ENCODE data around the gene ASPG.

Gene ASPG

DNA sequence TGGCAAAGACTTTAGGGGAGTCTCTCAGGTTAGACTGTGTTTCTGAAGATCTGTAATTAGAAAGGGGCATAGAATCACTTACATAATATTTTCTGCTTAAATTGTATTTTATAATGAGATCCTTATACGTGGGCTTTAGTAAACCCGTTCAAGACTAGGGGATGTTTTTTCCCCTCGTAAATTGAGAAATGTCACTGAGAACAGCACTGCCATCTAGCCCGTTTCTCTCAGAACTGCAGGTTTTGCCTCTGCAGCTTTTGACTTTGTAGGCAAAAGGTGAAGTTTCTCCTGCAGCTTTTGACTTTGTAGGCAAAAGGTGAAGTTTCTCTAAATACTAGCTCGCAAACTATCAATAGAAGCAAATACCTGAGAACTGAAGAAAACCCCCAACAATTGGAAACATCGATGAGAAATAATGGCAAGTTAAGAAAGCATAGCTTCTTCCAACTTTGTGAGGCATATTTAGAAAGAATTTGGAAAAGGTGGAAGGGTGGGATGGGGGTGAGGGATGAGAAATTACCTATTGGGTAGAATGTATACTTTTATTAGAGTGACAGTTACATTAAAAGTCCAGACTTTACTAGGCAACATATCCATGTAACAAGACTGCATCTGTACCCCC lies 9.9 kb upstream of the ASPG start:
- no peak for DNase-seq (ENCODE audit: low read depth in 2 of 2)

DNA sequence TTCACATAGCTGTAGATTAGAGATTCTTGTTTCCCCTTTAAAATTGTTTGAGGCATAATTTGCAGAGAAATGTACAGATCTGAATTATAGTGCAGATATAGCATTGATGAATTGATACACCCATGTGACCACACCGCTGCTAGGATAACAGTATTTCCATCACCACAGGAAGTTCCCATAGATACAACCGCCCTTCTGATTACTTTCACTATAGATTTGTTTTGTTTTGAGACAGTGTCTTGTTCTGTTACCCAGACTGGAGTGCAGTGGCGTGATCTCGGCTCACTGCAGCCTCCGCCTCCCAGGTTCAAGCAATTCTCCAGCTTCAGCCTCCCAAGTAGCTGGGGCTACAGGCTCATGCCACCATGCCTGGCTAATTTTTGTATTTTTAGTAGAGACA lies 8.8 kb upstream of the ASPG start:
- no peak for DNase-seq (ENCODE audit: low read depth in 2 of 2)

DNA sequence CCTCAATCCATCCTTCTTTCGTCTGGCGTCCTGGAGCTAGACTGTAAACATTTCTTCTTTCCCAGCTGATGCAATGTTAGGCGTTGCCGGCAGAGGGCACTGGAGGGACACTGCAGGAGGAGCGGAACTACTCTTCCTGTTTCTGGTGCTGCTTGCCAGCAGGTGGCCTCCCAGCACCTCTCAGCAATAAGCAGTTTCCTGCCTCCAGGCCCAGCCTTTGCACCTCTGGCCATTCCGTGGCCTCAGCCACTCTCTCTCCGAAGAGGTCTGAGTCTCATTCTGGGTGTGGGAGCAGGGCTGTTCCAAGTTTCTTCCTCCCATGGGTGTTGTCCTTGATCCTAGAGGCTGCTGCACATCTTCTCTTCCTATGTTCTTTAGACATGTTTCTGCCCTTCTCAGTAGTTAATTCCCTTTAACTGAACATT lies 7.5 kb upstream of the ASPG start:
- peak; percentile 72 to 74 for DNase-seq (ENCODE audit: low read depth in 2 of 2)

DNA sequence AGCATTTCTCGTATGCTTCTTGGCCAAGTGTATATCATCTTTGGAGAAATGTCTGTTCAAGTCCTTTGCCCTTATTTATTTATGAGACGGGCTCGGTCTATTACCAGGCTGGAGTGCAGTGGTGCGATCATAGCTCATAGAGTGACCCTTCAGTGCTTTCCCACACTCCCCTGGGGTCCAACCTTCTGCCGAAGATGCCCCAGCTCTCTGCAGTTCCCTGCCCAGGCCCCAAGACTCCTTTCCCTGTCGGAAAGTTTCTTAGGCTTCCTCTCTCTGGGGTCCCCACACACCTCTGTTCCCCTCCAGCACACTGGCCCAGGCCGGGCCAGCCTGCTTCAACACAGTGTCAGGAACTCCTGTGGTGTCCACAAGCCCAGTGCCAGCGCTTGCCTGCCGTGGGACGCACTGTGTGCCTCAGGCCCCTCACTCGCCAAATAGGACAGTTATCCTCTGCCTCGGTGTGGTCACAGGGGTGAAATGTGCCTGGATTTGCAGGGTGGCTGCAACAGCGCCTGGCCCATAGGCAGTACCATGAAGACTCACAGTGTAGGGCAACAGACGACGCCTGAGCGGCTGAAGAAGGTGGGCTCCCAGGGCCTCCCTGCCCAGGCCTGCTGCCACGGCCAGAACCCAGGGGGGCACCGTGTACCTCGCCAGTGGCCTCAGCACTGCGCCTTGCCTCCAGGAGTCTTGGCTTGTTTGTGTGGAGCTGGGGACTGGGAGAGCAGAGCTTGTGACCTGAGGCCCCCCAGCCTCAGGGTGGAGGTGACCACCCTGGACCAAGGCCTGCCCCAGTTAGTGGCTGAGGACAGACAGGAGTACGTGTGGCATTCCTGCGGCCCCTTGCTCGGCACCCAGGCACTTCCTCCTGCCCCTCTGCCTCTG lies 4.9 kb upstream of the ASPG start:
- no peak for DNase-seq (ENCODE audit: low read depth in 2 of 2)

DNA sequence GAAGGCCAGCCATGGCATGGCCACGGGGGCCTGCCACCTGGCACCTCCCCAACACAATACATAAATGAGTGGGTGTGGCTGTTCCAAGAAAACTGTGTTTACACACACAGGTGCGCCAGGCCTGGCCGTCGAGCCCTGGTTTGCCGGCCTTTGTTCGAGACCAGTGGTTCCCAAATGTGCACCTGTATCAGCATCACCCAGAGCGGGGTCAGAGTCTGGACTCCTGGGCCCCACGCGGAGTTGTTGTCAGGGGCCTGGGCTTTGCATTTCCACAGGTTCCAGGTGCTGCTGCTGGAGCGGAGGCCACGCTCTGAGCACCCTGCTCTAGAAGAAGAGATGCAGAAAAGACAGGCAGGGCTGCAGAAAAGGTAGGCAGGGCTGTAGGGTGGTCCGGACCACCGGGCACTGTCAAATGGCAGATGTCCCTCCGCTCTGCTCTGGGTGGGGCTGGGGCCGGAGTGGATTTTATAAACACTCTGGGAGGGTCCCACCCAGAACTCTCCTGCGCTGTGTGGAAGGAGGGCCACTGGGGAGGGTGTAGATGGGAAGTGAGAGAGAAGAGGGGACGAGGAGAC lies 4.2 kb upstream of the ASPG start:
- no peak for DNase-seq (ENCODE audit: low read depth in 2 of 2)

DNA sequence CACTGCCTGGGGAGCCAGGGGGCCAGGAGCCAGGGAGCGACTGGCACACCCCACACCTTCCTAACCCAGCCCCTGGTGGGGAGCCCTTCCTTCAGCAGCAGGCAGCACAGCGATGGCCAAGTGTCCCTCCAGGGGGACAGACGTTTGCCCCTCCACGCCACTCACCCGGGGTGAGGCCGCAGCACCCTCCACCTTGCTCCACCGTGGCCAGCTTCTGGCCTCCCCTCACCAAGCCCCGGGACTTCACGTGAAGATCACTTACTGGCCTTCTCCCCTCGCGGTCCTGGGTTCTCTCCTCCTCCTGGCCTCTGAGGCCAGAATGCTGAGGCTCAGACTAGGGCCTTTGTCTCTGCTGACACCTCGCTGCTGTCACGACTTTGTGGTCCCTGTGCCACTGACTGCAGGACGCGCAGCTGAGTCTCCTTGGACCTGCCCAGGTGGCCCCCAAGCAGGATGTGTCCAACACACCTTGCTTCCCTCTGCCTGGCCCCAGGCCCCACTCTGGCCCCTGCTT lies 3.5 kb upstream of the ASPG start:
- DNase-seq (ENCODE audit: low read depth in 2 of 2): no peak

DNA sequence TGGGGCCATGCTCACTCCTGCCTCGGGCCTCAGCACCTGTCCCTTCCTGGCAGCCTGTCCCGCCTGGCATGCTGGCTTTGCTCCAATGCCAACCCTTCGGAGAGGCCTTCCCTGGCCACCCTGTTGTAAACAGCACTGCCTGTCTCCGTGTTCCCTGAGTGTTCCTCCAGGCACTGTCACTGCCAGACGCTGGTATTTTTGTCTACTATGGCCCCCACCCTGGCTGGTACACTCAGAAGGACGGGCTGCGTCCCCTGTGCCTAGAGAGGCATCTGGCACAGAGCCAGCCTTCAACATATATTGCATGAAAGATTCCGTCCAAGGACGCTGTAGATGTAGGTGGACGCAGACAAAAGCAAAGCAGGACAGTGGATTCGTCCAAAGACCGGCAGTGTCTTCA lies 2.7 kb upstream of the ASPG start:
- no peak for DNase-seq (ENCODE audit: low read depth in 2 of 2)

DNA sequence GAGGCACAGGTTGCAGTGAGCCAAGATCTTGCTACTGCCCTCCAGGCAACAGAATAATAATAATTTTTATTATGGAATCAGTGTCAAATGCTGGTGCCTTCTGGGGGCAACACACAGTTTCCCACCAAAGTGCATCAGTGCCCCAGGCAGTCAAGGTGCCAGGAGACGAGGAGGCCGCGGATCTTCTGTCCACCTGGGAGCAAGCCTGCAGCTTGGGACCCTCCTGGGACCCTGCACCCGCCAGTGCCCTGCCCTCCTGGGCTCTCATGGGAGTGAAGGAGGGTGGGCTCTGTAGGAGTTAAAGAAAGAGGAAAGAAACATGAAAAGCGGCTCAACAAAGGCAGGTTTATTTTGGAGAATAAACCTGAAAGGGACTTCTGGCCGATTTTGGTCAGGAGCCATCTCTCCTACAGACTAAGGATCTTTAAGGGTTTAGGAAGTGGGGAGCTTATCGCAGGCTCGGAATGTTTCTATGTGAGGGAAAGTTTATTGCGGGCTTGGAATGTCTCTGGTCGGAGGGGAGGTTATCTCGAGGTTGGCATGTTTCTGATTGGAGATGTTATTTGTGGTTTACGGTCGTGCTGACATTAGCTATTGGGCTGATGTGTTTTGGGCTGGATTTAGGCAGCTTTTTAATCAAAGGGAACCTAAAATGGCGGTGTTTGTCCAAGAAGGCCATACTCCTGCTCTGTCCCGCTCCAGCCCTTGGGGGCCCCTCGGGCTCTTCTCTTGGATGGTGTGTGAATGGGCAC lies 1.1 kb upstream of the ASPG start:
- no peak for DNase-seq (ENCODE audit: low read depth in 2 of 2)

DNA sequence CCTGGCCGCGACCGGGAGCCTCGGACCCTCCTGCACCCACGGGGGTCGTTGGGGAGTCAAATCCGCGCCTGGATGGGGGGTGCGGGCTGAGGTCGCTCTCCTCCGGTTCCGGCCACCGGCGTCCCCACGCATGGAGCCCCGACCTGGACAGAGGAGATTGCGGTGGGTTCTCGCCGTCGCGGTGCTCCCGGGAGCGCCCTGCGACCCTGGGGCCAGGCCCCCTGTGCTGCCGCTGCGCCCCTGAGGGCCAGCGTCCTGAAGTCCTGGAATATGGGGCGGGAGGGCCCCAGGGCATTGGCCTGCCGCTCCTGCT lies 345 bp downstream of the ASPG start:
- DNase-seq (ENCODE audit: low read depth in 2 of 2): no peak

DNA sequence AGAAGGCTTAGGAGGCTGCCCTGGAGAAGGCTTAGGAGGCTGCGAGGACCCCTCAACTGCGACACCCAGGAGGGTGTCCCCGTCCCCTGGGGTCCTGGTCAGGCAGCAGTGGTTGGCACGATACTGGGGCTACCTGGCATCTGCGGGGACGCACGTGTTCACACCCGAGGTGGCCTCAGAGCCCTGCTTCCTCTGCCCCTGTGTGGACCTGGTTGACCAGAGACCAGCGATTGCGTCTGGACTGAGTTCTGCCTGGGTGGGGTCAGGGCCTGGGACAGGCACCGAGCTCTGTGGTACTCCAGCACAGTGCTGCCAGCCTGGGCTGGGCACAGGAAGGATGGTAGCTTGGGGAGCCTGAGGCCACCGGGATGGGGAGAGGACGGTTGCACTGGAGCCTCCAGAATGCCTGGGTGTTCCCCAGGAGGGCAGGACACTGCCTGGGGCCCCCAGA lies 735 bp downstream of the ASPG start:
- DNase-seq (ENCODE audit: low read depth in 2 of 2): no peak

DNA sequence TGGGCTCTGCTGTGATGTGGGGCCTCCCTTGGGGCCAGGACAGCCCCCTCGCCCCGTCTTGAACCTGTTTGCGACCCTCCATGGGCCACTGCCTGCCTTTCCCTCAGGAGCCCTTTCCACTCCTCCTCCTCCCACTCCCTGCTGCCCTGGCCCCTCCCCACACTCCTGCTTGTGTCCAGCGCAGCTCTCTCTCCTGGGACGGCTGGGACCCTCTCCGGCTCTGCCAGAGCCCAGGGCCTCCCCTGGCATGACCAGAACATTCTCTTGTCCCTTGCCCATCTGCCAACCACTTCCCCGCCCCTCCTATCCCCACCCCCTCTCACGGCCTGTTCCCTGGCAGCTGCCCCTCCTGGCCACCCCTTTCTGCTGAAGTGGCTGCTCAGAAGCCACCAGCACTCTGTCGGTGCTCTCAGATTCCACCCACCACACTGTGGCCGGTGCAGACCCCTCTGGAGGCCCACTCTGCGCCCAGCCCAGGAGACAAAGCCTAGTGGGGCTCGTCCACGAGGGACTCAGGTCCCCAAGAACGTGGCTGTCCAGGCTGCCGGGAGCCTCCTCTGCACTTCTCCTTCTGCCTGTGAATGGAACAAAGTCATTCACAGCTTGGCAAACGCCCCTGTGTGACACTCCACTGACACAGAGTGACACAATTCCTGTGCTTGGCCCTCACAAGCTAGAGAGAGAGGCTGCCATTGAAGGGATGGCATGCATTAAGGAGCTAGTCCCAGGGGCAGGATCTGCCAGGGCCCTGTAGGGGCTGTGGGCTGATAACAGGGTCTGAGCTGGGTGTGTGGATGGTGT lies 1.4 kb downstream of the ASPG start:
- no peak for DNase-seq (ENCODE audit: low read depth in 2 of 2)

DNA sequence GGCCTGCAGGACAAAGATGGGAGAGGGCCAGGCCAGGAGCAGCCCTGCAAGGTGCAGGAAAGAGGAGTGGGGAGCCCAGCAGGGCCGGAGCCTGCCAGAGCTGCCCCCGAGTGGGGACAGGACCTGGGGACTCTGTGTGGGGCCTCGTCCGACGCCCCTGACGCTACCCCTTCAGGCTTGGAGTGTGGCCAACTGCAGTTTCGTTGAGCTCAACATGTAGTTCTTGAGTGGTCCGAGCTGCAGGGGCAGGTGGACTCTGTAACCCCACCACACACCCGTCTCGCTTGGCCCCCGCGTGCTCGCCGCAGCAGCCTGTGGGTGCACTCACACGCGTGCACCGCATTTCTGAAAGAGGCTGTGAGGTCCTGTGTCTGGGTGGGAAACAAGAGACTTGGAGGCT lies 2.0 kb downstream of the ASPG start:
- no peak for DNase-seq (ENCODE audit: low read depth in 2 of 2)

DNA sequence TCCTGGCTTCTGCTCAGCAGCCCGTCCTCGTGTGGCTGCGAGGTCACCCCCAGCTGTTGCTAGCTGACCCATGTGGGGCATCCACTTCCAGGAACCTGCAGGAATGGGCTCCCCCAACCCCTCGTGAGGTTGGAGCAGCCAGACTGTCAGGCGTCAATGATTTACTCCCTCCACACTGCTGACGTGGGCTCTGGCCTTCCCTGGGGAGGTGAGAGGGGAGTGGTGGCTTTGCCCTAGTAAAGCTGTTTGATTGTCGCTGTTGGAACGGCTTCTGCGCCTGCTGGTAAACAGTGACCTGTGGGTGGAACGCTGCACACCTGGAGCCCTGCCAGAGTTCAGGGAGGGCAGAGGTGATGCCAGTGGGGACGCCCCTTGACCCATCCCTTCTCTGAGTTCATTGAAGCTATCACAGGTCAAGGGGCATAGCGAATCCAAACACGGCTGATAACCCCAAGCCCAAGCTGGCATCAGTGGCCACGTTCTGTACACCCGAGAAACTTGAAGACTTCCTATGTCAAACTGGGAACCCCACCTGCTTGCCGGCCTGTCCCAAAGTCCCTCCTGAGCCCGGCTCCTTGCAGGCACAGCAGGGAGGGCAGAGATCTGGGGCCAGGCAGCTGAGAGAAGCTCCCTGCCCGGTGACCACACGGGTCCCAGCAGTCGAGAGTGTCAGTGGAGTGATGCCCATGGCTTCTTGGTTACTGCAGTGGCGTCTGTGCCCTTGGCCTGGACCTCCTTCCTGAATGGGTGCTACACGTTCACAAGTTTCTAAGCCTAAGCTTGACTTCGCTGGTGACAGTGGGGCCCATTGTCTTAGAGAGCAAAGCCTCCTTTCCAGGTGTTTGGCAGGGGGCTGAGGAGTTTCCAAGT lies 2.7 kb downstream of the ASPG start:
- DNase-seq (ENCODE audit: low read depth in 2 of 2): no peak

DNA sequence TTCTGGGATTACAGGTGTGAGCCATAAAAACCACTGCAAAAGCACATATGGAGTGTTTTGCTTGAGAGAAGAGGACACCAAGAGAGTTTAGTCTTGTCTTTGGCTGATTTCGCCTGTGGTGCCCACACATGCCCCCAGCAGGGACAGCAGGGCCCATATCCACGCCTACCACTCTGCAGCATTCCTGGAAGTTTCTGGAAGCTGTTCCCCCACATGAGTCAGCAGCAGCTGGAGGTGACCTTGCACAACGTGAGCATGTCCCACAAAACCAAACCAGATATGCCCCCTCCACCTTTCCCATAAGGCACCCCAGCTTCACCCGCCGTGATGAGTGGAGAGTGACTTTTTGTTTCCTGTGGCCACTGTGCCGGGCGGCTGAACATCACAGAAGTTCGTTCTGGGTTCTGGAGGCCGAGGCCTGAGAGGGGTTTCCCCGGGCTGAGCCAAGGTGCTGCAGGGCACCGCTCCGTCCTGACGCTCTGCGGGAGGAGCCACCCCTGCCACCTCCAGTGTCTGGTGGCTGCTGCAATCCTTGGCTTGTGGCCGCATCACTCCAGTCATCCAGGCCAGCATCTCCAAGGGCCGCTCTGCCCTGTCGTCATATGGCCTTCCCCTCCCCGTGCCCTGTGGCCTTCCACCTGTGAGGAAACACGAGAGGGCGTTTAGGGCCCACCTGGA lies 4.7 kb downstream of the ASPG start:
- no peak for DNase-seq (ENCODE audit: low read depth in 2 of 2)

DNA sequence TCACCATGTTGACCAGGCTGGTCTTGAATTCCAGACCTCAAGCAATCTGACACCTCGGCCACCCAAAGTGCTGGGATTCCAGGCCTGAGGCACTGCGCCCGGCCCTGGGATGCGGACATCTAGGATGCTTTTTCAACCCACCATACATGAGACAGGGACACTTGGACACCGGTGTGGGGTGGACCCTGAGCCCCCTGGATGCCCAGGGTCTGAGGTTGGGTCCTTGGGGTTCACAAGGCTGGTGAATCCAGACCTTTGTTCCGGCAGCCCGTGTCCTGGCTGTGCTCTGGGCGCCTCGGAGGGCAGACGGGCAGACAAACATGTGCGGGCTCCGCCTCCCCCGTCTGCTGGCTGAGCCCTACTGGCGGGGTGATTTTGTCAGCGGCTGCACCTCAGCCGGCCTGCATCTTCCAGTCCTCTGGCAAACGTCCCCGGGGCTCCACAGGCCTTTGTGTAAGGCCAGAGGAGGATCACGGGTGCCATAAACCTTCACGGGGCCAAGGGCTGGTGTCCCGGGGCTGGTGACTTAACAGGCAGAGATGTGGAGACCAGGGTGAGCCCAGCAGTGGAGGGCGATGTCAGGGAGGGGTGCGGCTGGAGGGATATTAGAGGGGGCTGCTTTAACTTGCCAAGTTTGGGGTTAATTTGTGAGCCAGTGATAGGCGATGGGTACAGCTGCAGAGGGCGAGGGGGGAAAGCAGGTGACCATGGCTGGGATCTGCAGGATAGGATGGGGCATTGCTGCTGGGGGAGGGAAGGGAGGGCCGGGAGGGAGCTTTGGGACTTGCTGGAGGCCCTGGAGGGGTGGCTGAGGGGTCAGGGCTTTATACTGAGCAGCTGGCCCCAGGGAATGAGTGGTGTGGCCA lies 5.8 kb downstream of the ASPG start:
- DNase-seq (ENCODE audit: low read depth in 2 of 2): no peak

DNA sequence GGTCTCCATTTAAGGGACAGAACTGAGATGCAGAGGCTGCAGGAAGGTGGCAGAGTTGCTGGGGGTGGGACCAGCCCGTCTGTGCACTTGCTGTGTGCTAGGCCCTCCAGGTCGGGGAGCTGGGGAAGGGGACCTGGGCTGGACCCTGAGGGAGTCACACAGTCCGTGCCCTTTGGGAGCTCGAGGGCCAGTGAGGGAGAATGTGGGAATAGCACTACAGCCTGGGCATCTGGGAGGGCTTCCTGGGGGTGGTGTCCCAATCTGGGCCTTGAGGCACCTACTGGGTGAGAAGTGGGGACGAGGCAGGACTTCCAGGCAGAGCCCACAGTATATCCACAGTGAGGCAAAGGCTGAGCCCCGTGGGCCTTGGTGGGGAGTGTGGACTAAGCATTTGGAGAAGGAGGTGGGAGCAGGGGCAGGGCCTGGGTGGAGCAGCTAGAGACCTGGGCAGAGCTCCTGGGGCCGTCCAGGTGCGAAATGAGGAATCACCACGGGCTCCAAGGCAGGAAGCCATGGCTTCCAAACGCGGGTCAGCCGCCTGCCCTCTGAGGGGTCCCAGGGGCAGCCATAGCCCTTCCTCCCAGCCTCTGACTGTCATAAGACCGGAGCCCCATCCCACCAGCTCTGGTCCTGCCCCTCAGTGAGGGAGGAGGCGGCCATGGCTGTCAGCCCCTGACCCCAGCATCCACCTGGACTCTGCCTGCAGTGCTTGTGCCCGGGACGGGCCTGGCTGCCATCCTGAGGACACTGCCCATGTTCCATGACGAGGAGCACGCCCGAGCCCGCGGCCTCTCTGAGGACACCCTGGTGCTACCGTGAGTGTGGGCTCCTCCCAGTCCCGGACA lies 6.6 kb downstream of the ASPG start:
- DNase-seq (ENCODE audit: low read depth in 2 of 2): no peak

DNA sequence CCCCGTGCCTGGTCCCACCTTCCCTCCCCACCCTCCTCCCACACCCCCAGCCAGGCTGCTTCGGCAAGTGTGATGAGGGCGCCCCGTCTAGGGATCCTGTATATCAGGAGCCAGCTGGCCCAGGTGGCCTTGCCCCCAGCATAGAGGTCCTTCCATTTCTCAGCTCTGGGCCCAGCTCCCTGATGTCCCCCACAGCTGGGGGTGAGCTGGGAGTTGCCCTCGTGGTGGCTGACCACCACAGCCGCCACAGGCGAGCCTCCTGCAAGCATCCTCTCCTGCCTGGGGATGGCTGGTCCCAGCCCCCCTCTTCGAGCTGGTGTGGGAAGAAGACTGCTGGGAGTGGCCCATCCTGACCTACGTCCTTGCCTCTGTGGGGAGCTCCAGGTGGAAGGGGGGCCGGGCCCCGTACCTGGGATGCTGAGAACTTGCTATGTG lies 7.4 kb downstream of the ASPG start:
- DNase-seq (ENCODE audit: low read depth in 2 of 2): no peak

Measured in stimulated activated CD8-positive, alpha-beta memory T cell treated with anti-CD3 and anti-CD28 coated beads, Interleukin-2, amount 100 ng/mL, for 48 hours (primary cell).